Suprapubic skin (tissue), 4 donors: Measurements from ENCODE around the gene FKBP2. TPM values are rescaled to one million over a fixed set of nuclear protein-coding genes. Genes with fewer than 3 reads are reported as not detected.
"Not testable (repeated sequence)": the region's sequence is repeated elsewhere in the genome, so short reads cannot be mapped to it uniquely, and the experiment has no call there.

Source experiments
- DNase-seq, 2 donors: peaks; one replicate each; pipeline ENCODE4 v3.0.0-alpha.2; 2019; ENCODE audit warnings: low spot score in 2 of 2
- H3K27ac ChIP-seq: fragments of 200-600 bp; sonication (generic); one replicate; pipeline ENCODE4 v1.5.1; 2019
- H3K27me3 ChIP-seq: fragments of 200-600 bp; sonication (generic); one replicate; pipeline ENCODE4 v1.5.1; 2019
- H3K36me3 ChIP-seq: fragments of 200-600 bp; sonication (generic); one replicate; pipeline ENCODE4 v1.5.1; 2019
- H3K4me1 ChIP-seq: fragments of 200-600 bp; sonication (generic); one replicate; pipeline ENCODE4 v1.5.1; 2019
- H3K4me3 ChIP-seq: fragments of 200-600 bp; sonication (generic); one replicate; pipeline ENCODE4 v1.5.1; 2019; ENCODE audit warnings: mild to moderate bottlenecking
- H3K9me3 ChIP-seq: fragments of 200-600 bp; sonication (generic); one replicate; pipeline ENCODE4 v1.5.1; 2019
- EP300 ChIP-seq: sonication (generic); formaldehyde crosslinking; IDR thresholded peaks from one replicate; pipeline ENCODE4 v1.6.1; 2017; ENCODE audit warnings: antibody characterized with exemption
- POLR2A ChIP-seq, 2 donors: fragments of 450-650 bp; IDR thresholded peaks; one replicate each; pipeline ENCODE4 v1.6.1; 2017; ENCODE audit warnings: antibody characterized with exemption in 2 of 2, mild to moderate bottlenecking in 2 of 2, moderate library complexity in 2 of 2
- POLR2AphosphoS5 ChIP-seq, 3 donors: sonication (generic); formaldehyde crosslinking; IDR thresholded peaks; one replicate each; pipeline ENCODE4 v1.6.1; 2017; ENCODE audit warnings: antibody characterized with exemption in 3 of 3
- WGBS: methylation state at CpG from one replicate; pipeline ENCODE4 v1.1.5; 2018; 5-methylcytosine and 5-hydroxymethylcytosine counted together
- total RNA-seq, 4 donors: library from RNA; depleted of rRNA; stranded (reverse); fragments of >200 nt; gene quantifications; one replicate each; pipeline ENCODE4 v1.1.0, GENCODE V29; 2016
- TF ChIP-seq, protein P1 (sequence below), 2 donors: fragments of 200-600 bp in 1 of 2; fragments of 450-650 bp in 1 of 2; sonication (generic) in 1 of 2; IDR thresholded peaks; one replicate each; pipeline ENCODE4 v1.5.1; 2016 to 2019; ENCODE audit warnings: antibody characterized with exemption in 2 of 2, mild to moderate bottlenecking in 1 of 2, moderate library complexity in 1 of 2

The FKBP2 gene
- total RNA-seq, 4 donors from 2014 or later: 43.9 to 64.7 (median 53.4) TPM

DNA sequence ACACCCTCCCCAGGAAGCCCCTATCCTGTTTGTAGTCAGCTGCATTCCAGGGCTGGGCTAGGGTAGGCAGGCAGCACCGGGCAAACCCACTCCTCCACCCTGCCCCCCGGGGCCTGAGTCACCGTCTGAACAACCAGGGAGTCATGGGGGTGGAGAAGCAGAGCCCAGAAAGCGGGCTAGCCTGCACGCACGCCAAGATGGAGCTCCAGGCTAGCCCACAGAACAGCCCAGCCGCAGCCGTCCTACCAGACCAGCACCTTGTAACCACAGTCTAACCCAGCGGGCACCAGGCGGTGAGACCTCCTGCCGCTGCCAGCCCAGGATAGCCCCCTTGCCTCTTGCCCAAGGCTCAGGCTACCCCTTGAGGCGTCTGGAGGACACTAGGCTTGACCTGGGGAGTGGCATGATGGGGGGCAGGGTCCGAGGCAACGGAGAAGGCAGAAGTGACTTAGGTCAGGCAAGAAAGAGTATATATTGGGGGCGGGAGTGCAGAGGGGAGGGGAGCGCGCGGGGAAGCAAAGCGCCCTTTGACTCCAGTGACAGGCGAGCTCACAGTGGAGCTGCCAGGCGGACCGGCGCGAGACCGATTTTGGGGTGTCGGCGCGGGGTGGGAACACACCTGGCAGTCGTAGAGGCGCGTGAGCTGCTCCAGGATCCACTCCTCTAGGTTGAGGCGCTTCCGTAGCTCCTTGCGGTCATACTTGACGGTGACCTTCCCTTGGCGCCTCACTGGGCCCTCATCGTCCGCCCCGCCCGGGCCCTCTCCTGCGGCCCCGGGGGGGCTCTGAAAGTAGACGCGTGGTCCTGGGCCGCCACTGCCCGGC, 5.1 kb downstream of the FKBP2 start:
- Histone ChIP-seq H3K36me3 (peaks cover 12% of the 10 kb centered on the region), H3K27me3 (no peaks in the 10 kb centered on the region), H3K4me3 (peak overlapping the region; percentile 75), H3K27ac (peak overlapping the region; percentile 91), H3K9me3 (no peaks in the 10 kb centered on the region), H3K4me1 (peaks cover 59% of the 10 kb centered on the region)
- peak in 1 of 3 donors; percentile 56 for TF ChIP-seq POLR2AphosphoS5 (IDR thresholded peaks at IDR 0.05)
- TF ChIP-seq, protein P1, sequence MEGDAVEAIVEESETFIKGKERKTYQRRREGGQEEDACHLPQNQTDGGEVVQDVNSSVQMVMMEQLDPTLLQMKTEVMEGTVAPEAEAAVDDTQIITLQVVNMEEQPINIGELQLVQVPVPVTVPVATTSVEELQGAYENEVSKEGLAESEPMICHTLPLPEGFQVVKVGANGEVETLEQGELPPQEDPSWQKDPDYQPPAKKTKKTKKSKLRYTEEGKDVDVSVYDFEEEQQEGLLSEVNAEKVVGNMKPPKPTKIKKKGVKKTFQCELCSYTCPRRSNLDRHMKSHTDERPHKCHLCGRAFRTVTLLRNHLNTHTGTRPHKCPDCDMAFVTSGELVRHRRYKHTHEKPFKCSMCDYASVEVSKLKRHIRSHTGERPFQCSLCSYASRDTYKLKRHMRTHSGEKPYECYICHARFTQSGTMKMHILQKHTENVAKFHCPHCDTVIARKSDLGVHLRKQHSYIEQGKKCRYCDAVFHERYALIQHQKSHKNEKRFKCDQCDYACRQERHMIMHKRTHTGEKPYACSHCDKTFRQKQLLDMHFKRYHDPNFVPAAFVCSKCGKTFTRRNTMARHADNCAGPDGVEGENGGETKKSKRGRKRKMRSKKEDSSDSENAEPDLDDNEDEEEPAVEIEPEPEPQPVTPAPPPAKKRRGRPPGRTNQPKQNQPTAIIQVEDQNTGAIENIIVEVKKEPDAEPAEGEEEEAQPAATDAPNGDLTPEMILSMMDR (IDR thresholded peaks at IDR 0.05): no peak
- TF ChIP-seq EP300: no peak
- no peak for TF ChIP-seq POLR2A (IDR thresholded peaks at IDR 0.05)
- peak in 1 of 2 donors; percentile 94 for DNase-seq
- WGBS: 1% methylated on average over 21 of the region's 46 CpGs

DNA sequence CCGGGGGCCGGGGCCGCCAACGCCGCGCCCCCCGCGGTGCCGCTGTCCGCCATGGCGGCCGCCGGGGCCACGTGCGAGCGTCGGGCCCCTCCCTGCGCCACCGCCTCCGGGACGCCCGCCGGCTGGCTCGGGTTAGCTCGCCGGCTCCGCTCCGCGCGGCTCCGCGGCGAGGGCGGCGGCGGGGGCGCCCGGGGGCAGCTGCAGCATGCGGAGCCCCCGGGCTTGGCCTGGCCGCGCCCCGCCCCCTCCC, 5.7 kb downstream of the FKBP2 start:
- DNase-seq, H3K27me3 ChIP-seq, H3K9me3 ChIP-seq: not testable (repeated sequence)
- H3K4me3 ChIP-seq: peak overlapping the region; percentile 75
- peaks cover 61% of the 10 kb centered on the region for H3K4me1 ChIP-seq
- H3K27ac ChIP-seq: peak overlapping the region; percentile 91
- WGBS: no CpG with 5 or more reads among the region's 43 CpGs
- H3K36me3 ChIP-seq: peaks cover 12% of the 10 kb centered on the region

DNA sequence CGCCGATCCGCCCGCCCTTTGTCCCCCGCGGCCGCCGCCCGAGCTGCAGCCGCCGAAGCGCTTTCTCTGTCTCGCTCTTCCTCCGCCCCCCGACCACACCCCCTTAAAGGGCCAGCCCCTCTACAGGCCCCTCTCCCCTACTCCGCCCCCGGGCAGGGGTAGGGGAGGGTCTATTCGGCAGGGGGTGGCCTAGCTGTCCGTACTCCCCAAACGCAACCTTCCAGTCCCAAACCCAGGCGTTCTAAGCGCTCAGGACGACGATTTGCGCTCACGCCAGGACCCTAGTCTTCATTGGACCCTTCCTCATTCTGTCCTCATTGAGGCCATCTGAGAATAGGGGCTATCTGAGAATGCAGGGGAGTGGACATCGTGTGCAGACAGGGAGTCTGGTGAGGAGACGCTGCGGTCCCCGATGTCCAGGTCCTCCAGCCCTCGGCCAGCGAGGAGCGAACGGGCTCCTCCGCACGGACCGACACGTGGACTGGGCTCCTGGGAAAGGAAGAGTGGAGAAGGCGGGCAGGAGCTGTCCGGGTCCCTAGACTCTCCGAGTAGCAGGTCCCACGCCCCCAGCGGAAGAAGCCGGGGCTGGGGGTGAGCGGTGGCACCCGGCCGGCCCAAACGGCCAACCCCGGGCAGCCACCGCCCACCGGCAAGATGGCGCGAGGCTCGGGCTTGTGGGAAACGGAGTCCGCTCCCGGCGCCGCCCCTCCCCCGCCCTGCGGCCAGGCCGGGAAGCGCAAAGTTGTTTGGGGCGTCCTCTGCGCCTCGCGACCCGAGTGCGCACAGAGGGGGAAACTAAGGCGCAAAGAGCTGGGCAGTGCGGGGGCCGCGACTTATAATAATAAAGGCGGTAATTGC, 6.2 kb downstream of the FKBP2 start, which contains the start of gene PPP1R14B:
TSS of gene PPP1R14B (minus strand) at position 73 of the 858 bp plus-strand sequence. CDS start 270 bp downstream, outside the sequence.
- Histone ChIP-seq H3K27ac (peak within 1 kb of the TSS; percentile 91), H3K9me3 (no peaks in the 10 kb centered on the region), H3K27me3 (no peaks in the 10 kb centered on the region), H3K4me3 (peak within 1 kb of the TSS; percentile 75), H3K4me1 (peaks cover 61% of the 10 kb centered on the region), H3K36me3 (peaks cover 12% of the 10 kb centered on the region)
- 2% methylated on average over 12 of the region's 74 CpGs for WGBS
- DNase-seq: peak; percentile 92
- TF ChIP-seq EP300: no peak
- TF ChIP-seq POLR2A (IDR thresholded peaks at IDR 0.05): no peak
- no peak for TF ChIP-seq POLR2AphosphoS5 (IDR thresholded peaks at IDR 0.05)
- TF ChIP-seq, protein P1 (IDR thresholded peaks at IDR 0.05): no peak

DNA sequence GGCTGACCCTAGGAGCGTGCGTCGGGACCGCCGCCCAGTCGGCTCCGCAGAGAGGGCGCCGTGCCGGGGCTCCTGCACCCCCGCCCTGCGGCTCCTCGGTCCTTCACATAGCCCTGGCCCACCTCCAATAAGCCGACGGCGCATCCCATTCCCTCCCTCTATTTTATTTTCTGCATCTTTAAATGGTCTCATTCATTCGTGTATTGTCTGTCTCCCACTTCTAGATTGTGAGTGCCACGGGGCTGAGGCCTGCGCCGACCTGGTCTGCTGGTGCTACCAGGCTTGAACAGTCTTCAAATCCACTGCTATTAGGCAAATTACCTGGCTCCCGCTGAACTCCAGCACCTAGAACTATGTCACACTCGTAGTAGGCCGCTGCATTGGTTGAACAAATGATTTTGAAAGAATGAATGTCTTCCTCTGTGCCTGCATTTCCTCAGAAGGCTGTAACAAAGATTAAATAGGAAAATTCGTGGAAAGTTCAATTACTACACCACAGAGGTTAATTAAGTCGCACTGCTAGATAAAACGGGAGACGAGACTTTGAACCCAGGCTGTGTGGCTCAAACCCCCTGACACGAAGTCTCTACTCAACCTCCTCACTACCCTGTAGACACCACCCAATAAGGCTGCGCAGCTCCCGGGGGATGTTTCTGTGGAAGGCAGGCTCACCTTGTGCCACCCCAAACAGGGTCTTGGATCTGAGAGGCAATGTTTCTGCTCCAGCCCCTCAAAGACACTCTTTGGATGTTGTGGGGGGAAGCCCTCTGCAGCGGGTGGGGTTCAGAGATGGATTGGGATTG, 7.0 kb downstream of the FKBP2 start:
- H3K4me1 ChIP-seq: peaks cover 61% of the 10 kb centered on the region
- peak overlapping the region; percentile 75 for H3K4me3 ChIP-seq
- no peaks in the 10 kb centered on the region for H3K27me3 ChIP-seq
- TF ChIP-seq EP300: no peak
- no peak for TF ChIP-seq POLR2A (IDR thresholded peaks at IDR 0.05)
- TF ChIP-seq POLR2AphosphoS5 (IDR thresholded peaks at IDR 0.05): no peak
- DNase-seq: no peak
- no peaks in the 10 kb centered on the region for H3K9me3 ChIP-seq
- peak overlapping the region; percentile 91 for H3K27ac ChIP-seq
- WGBS: 31% methylated on average over 31 of the region's 31 CpGs
- H3K36me3 ChIP-seq: peaks cover 12% of the 10 kb centered on the region

DNA sequence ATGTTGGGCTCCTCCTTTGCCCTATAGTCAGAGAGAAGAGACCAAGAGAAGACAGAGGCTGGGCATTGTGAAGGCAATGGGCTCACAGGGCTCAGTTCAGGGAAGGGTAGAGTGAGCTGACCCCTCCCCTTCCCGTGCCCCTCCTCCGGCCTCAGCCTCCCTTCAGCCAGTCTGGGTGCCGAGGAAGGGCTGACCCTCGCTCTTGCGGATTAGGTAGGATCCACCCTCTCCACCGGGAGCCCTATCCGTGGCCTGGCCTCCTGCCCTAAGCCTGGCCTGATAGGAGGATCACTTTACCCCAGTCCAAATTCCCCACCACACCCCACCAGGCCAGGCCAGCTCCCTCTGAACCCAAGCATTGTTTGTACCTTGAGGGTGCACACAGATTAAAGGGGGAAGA, 7.7 kb downstream of the FKBP2 start:
- Histone ChIP-seq H3K4me1 (peaks cover 61% of the 10 kb centered on the region), H3K27me3 (no peaks in the 10 kb centered on the region), H3K4me3 (no peak overlapping the region), H3K9me3 (no peaks in the 10 kb centered on the region), H3K27ac (no peak overlapping the region), H3K36me3 (peaks cover 7% of the 10 kb centered on the region)
- WGBS: 63% methylated on average over 7 of the region's 7 CpGs
- no peak for DNase-seq
- no peak for TF ChIP-seq POLR2AphosphoS5 (IDR thresholded peaks at IDR 0.05)
- TF ChIP-seq POLR2A (IDR thresholded peaks at IDR 0.05): no peak
- no peak for TF ChIP-seq EP300

DNA sequence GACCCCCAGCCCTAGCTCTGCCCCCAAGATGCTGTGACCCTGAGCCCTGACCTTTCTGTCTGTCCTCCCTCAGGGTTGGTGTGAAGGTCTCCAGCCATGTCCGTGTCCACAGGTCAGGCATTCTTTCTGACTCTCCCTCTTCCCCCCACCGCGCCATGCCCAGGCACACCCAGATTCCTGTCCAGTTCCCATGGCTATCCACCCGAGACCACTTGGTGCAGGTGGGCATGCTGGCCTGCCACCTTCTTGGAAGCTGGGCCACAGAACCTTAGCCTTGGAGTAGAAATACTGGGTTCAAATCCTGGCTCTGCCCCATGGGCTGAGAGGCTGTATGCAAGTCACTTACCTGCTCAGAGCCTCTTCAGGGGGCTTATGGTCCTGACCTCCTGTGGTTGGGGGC, 8.1 kb downstream of the FKBP2 start:
- H3K27ac ChIP-seq: no peak overlapping the region
- peaks cover 3% of the 10 kb centered on the region for H3K36me3 ChIP-seq
- TF ChIP-seq EP300: no peak
- peaks cover 63% of the 10 kb centered on the region for H3K4me1 ChIP-seq
- DNase-seq: no peak
- WGBS: 89% methylated on average over 4 of the region's 4 CpGs
- H3K27me3 ChIP-seq: no peaks in the 10 kb centered on the region
- H3K9me3 ChIP-seq: no peaks in the 10 kb centered on the region
- no peak overlapping the region for H3K4me3 ChIP-seq
